ENCODE measurements around the gene IQGAP2.

The IQGAP2 gene

GRCh38 chr5:76457674-76458485 is 54.8 kb downstream of the IQGAP2 start:
- DNase-seq = no peak

GRCh38 chr5:76458486-76458830 is 55.4 kb downstream of the IQGAP2 start:
- no peak for DNase-seq

- DNase-seq = no peak
These were observed 57.0 kb downstream of the IQGAP2 start for GRCh38 chr5:76460104-76460503.

- DNase-seq = no peak
These were observed 59.1 kb downstream of the IQGAP2 start for GRCh38 chr5:76462097-76462667.

GRCh38 chr5:76467216-76467615 is 64.1 kb downstream of the IQGAP2 start:
- DNase-seq = no peak

- no peak for DNase-seq
These were observed 65.7 kb downstream of the IQGAP2 start for GRCh38 chr5:76468635-76469425.

GRCh38 chr5:76469656-76470290 is 66.7 kb downstream of the IQGAP2 start:
- DNase-seq = no peak

- no peak for DNase-seq
These were observed 67.9 kb downstream of the IQGAP2 start for GRCh38 chr5:76470976-76471375.

- no peak for DNase-seq
These were observed 68.3 kb downstream of the IQGAP2 start for GRCh38 chr5:76471406-76471805.

GRCh38 chr5:76471987-76472334 is 68.9 kb downstream of the IQGAP2 start:
- DNase-seq = no peak

GRCh38 chr5:76472335-76473008 is 69.4 kb downstream of the IQGAP2 start:
- DNase-seq = no peak

GRCh38 chr5:76473009-76473336 is 69.9 kb downstream of the IQGAP2 start:
- no peak for DNase-seq

GRCh38 chr5:76473661-76474060 is 70.6 kb downstream of the IQGAP2 start:
- no peak for DNase-seq

GRCh38 chr5:76474377-76474776 is 71.3 kb downstream of the IQGAP2 start:
- DNase-seq = no peak

- no peak for DNase-seq
These were observed 72.3 kb downstream of the IQGAP2 start for GRCh38 chr5:76475385-76475784.

- no peak for DNase-seq
These were observed 72.9 kb downstream of the IQGAP2 start for GRCh38 chr5:76475936-76476335.

- DNase-seq = no peak
These were observed 73.5 kb downstream of the IQGAP2 start for GRCh38 chr5:76476474-76477038.

- no peak for DNase-seq
These were observed 74.0 kb downstream of the IQGAP2 start for GRCh38 chr5:76477061-76477460.

- no peak for DNase-seq
These were observed 74.5 kb downstream of the IQGAP2 start for GRCh38 chr5:76477571-76477970.

GRCh38 chr5:76479281-76479680 is 76.2 kb downstream of the IQGAP2 start:
- DNase-seq = no peak

GRCh38 chr5:76479973-76480667 is 77.0 kb downstream of the IQGAP2 start:
- no peak for DNase-seq

- DNase-seq = no peak
These were observed 79.9 kb downstream of the IQGAP2 start for GRCh38 chr5:76482984-76483383.
